PC-3 (cell line): Measurements from ENCODE around the gene UROC1.

Source experiments
- EZH2 ChIP-seq: fragments of 300-600 bp; sonication (generic); IDR thresholded peaks from one replicate; pipeline ENCODE4 v1.6.1; 2017; ENCODE audit warnings: antibody characterized with exemption, mild to moderate bottlenecking, low read length; ENCODE audit not compliant: unreplicated experiment
- EZH2phosphoT487 ChIP-seq: fragments of 300-600 bp; sonication (generic); IDR thresholded peaks from 2 replicates; pipeline ENCODE4 v1.6.1; 2018; ENCODE audit warnings: mild to moderate bottlenecking, antibody characterized with exemption, low read length, borderline replicate concordance
- TF ChIP-seq, protein P1 (sequence below): fragments of 300-600 bp; sonication (generic); conservative IDR thresholded peaks from 2 replicates; pipeline ENCODE4 v1.5.1; 2017; ENCODE audit warnings: antibody characterized with exemption, low read depth, mild to moderate bottlenecking, low read length

DNA sequence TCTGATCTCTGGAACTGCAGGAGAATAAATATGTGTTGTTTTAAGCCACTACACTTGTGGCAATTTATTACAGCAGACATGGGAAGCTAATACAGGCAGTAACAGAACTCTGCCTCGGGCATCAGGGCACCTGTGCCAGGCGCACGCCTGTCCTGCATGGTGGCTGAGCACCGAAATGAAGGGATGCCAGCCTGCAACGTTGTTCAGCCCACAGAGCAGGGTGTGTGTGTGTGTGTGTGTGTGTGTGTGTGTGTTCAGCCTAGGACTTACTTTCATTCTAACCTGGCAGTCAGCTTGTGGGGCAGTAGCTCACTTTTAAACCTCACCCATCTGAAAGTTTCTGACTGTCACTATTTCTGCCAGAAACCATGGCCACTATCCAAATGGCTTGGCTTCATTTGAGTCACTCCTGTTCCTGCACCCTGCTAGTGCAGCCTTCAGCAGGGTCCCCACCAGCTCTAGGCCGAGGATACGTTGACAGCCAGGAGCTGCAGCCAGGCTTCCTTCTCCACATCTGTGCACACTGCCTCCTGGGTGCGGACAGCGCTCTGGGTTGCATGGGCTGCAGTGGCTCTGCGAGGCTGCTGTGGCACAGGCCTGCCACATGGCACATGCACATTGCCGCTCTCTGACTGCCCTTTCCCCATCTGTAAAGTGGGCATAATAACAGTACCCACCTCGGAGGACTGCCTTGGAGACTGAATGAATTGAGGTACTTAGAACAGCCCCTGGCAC is 4.5 kb downstream of the UROC1 start:
- TF ChIP-seq EZH2: no peak
- TF ChIP-seq, protein P1, sequence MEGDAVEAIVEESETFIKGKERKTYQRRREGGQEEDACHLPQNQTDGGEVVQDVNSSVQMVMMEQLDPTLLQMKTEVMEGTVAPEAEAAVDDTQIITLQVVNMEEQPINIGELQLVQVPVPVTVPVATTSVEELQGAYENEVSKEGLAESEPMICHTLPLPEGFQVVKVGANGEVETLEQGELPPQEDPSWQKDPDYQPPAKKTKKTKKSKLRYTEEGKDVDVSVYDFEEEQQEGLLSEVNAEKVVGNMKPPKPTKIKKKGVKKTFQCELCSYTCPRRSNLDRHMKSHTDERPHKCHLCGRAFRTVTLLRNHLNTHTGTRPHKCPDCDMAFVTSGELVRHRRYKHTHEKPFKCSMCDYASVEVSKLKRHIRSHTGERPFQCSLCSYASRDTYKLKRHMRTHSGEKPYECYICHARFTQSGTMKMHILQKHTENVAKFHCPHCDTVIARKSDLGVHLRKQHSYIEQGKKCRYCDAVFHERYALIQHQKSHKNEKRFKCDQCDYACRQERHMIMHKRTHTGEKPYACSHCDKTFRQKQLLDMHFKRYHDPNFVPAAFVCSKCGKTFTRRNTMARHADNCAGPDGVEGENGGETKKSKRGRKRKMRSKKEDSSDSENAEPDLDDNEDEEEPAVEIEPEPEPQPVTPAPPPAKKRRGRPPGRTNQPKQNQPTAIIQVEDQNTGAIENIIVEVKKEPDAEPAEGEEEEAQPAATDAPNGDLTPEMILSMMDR: no peak
- TF ChIP-seq EZH2phosphoT487: no peak
